ENCODE measurements around the gene LAMC3. TPM values are rescaled to one million over a fixed set of nuclear protein-coding genes. Genes with fewer than 3 reads are reported as not detected.

LAMC3 gene
- polyA plus RNA-seq, 1 experiment, result not detected

DNA sequence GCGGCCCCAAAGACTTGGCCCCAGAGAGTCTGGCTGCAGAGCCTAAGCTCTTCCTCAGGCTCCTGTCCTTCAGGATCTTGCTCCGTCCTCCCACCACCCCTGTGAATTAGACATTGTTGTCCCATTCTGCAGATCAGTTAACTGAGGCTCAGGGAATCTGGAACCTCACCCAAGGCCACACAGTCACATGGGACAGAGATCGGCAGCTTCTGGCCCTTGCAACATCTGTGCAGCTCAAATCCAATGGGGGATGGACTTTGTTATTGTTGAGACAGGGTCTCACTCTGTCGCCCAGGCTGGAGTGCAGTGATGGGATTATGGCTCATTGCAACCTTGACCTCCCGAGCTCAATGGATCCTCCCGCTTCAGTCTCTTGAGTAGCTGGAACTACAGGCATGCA, 23.9 kb upstream of the LAMC3 start:
- Histone ChIP-seq H3K4me3 (ENCODE audit: low read depth, low read length) (no peak overlapping the region), H3K27ac (ENCODE audit: low read depth, low read length) (no peak overlapping the region), H3K9me3 (ENCODE audit: control insufficient read depth, insufficient read depth, low read length) (peaks cover 3% of the 10 kb centered on the region; the same call in 1 of the 2 replicates), H3K27me3 (ENCODE audit: control insufficient read depth, insufficient read depth, low read length) (peaks cover 26% of the 10 kb centered on the region)
- POLR2A ChIA-PET, result no interaction called here
- TF ChIP-seq, protein P1, sequence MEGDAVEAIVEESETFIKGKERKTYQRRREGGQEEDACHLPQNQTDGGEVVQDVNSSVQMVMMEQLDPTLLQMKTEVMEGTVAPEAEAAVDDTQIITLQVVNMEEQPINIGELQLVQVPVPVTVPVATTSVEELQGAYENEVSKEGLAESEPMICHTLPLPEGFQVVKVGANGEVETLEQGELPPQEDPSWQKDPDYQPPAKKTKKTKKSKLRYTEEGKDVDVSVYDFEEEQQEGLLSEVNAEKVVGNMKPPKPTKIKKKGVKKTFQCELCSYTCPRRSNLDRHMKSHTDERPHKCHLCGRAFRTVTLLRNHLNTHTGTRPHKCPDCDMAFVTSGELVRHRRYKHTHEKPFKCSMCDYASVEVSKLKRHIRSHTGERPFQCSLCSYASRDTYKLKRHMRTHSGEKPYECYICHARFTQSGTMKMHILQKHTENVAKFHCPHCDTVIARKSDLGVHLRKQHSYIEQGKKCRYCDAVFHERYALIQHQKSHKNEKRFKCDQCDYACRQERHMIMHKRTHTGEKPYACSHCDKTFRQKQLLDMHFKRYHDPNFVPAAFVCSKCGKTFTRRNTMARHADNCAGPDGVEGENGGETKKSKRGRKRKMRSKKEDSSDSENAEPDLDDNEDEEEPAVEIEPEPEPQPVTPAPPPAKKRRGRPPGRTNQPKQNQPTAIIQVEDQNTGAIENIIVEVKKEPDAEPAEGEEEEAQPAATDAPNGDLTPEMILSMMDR (IDR thresholded peaks at IDR 0.05; ENCODE audit: low read depth, low read length), result no peak
- CTCF ChIA-PET, result interaction anchor here (1.5 kb wide), 1 partner anchor 14 kb away, joined by 7 read pairs; no protein-coding TSS in a partner anchor
- no peak for DNase-seq (ENCODE audit: low read depth, low spot score)

DNA sequence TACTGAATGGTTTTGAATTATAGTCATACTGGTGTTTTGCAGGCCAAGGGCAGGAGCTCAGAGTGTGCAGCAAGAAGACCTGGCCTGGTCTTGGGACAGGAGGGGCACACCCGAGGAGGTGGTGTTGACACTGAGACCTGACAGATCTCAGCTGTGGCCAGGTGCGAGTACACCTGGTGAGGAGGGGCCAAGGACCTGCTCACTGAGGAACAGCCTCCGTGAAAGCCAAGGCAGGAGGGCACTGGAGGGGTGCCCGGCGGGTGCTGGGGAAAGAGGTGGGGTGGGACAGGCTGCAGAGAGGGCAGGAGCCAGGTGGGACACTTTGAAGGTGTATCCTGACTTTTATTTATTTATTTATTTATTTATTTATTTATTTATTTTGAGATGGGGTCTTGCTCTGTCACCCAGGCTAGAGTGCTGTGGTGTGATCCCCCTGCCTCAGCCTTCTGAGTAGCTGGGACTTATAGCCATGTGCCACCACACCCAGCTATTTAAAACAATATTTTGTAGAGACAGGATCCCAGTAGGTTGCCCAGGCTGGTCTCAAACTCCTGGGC, 23.3 kb upstream of the LAMC3 start:
- Histone ChIP-seq H3K4me3 (ENCODE audit: low read depth, low read length) (no peak overlapping the region), H3K27me3 (ENCODE audit: control insufficient read depth, insufficient read depth, low read length) (peaks cover 21% of the 10 kb centered on the region), H3K27ac (ENCODE audit: low read depth, low read length) (no peak overlapping the region), H3K9me3 (ENCODE audit: control insufficient read depth, insufficient read depth, low read length) (peaks cover 3% of the 10 kb centered on the region; the same call in 1 of the 2 replicates)
- TF ChIP-seq, protein P1 (IDR thresholded peaks at IDR 0.05; ENCODE audit: low read depth, low read length), result no peak
- DNase-seq (ENCODE audit: low read depth, low spot score), result no peak
- ChIA-PET POLR2A (no interaction called here), CTCF (interaction anchor here (3.3 kb wide), 1 partner anchor 13 kb away, joined by 11 read pairs; no protein-coding TSS in a partner anchor)

- no peak overlapping the region for H3K4me3 ChIP-seq (ENCODE audit: low read depth, low read length)
- DNase-seq (ENCODE audit: low read depth, low spot score), result no peak
- peaks cover 17% of the 10 kb centered on the region for H3K27me3 ChIP-seq (ENCODE audit: control insufficient read depth, insufficient read depth, low read length)
- TF ChIP-seq, protein P1 (IDR thresholded peaks at IDR 0.05; ENCODE audit: low read depth, low read length), result no peak
- POLR2A ChIA-PET, result no interaction called here
- no peak overlapping the region for H3K27ac ChIP-seq (ENCODE audit: low read depth, low read length)
- CTCF ChIA-PET, result interaction anchor here (3.3 kb wide), 1 partner anchor 12 kb away, joined by 11 read pairs; no protein-coding TSS in a partner anchor
- peaks cover 3% of the 10 kb centered on the region; the same call in 1 of the 2 replicates for H3K9me3 ChIP-seq (ENCODE audit: control insufficient read depth, insufficient read depth, low read length)
Observed at GRCh38 chr9:130986356-130986965, 22.5 kb upstream of the LAMC3 start.

GRCh38 chr9:130987054-130987453, 21.9 kb upstream of the LAMC3 start:
- ChIA-PET CTCF (interaction anchor here (3.3 kb wide), 1 partner anchor 11 kb away, joined by 11 read pairs; no protein-coding TSS in a partner anchor), POLR2A (no interaction called here)
- H3K27me3 ChIP-seq (ENCODE audit: control insufficient read depth, insufficient read depth, low read length), result peaks cover 17% of the 10 kb centered on the region
- TF ChIP-seq, protein P1 (IDR thresholded peaks at IDR 0.05; ENCODE audit: low read depth, low read length), result no peak
- H3K27ac ChIP-seq (ENCODE audit: low read depth, low read length), result no peak overlapping the region
- H3K4me3 ChIP-seq (ENCODE audit: low read depth, low read length), result no peak overlapping the region
- DNase-seq (ENCODE audit: low read depth, low spot score), result no peak
- H3K9me3 ChIP-seq (ENCODE audit: control insufficient read depth, insufficient read depth, low read length), result no peaks in the 10 kb centered on the region; the same call in 1 of the 2 replicates
